ENCODE results near the gene AMH.

AMH gene

GRCh38 chr19:2221918-2222317 lies 27.2 kb upstream of the AMH start:
- no peak for DNase-seq

- no peak for DNase-seq
Observed at GRCh38 chr19:2223391-2223790, 25.7 kb upstream of the AMH start.

- no peak for DNase-seq
Observed at GRCh38 chr19:2223959-2224358, 25.2 kb upstream of the AMH start.

GRCh38 chr19:2224754-2225349 lies 24.3 kb upstream of the AMH start:
- no peak for DNase-seq

GRCh38 chr19:2225415-2226050 lies 23.6 kb upstream of the AMH start:
- no peak for DNase-seq

GRCh38 chr19:2226051-2226839 lies 22.9 kb upstream of the AMH start:
- DNase-seq = no peak

GRCh38 chr19:2226840-2227360 lies 22.2 kb upstream of the AMH start:
- no peak for DNase-seq

GRCh38 chr19:2227415-2228156 lies 21.5 kb upstream of the AMH start:
- DNase-seq = no peak

- no peak for DNase-seq
Observed at GRCh38 chr19:2228157-2229030, 20.7 kb upstream of the AMH start.

- DNase-seq = no peak
Observed at GRCh38 chr19:2229103-2230032, 19.8 kb upstream of the AMH start.

- DNase-seq = no peak
Observed at GRCh38 chr19:2230033-2230531, 19.0 kb upstream of the AMH start.

- no peak for DNase-seq
Observed at GRCh38 chr19:2230807-2231533, 18.2 kb upstream of the AMH start.

- peak; percentile 55 for DNase-seq
Observed at GRCh38 chr19:2231621-2232221, 17.4 kb upstream of the AMH start.

GRCh38 chr19:2232286-2233151 lies 16.6 kb upstream of the AMH start:
- no peak for DNase-seq

- no peak for DNase-seq
Observed at GRCh38 chr19:2233601-2234280, 15.4 kb upstream of the AMH start.

- peak; percentile 51 for DNase-seq
Observed at GRCh38 chr19:2234996-2235380, 14.1 kb upstream of the AMH start.

- peak; percentile 71 for DNase-seq
Observed at GRCh38 chr19:2235381-2236063, 13.6 kb upstream of the AMH start.

- no peak for DNase-seq
Observed at GRCh38 chr19:2236064-2236313, 13.1 kb upstream of the AMH start.

Data from DMS53 (cell line).